Loucy (cell line): ENCODE measurements around the gene JARID2.

Experiments
- H2AFZ ChIP-seq: fragments of 200-600 bp; sonication (generic); 2 replicates; pipeline ENCODE4 v1.6.0; 2016; ENCODE audit warnings: antibody characterized with exemption, mild to moderate bottlenecking, low read length, moderate library complexity
- H3F3A ChIP-seq: fragments of 200-600 bp; 2 replicates; pipeline ENCODE4 v1.6.0; 2016; ENCODE audit warnings: antibody characterized with exemption, low read depth, mild to moderate bottlenecking
- H3K27me3 ChIP-seq: fragments of 200-600 bp; sonication (generic); 2 replicates; pipeline ENCODE4 v1.6.1; 2014; ENCODE audit warnings: low read length, mild to moderate bottlenecking; ENCODE audit not compliant: insufficient read depth, poor library complexity, severe bottlenecking
- H3K36me3 ChIP-seq: fragments of 200-600 bp; sonication (generic); 2 replicates; pipeline ENCODE4 v1.6.1; 2016; ENCODE audit warnings: low read length; ENCODE audit not compliant: insufficient read depth
- H3K4me1 ChIP-seq: fragments of 200-600 bp; sonication (generic); 2 replicates; pipeline ENCODE4 v1.5.1; 2014; ENCODE audit warnings: low read length, mild to moderate bottlenecking; ENCODE audit not compliant: insufficient read depth, poor library complexity, severe bottlenecking
- H3K4me2 ChIP-seq: fragments of 200-600 bp; sonication (generic); 2 replicates; pipeline ENCODE4 v1.6.0; 2014; ENCODE audit warnings: antibody characterized with exemption, low read length, low read depth, mild to moderate bottlenecking; ENCODE audit not compliant: poor library complexity, severe bottlenecking
- H3K4me3 ChIP-seq: fragments of 200-600 bp; sonication (generic); 2 replicates; pipeline ENCODE4 v1.5.1; 2014; ENCODE audit warnings: low read length, mild to moderate bottlenecking, mixed read lengths; ENCODE audit not compliant: poor library complexity, severe bottlenecking
- H3K79me2 ChIP-seq: fragments of 200-600 bp; sonication (generic); 2 replicates; pipeline ENCODE4 v1.6.1; 2014; ENCODE audit warnings: low read length; ENCODE audit not compliant: insufficient read depth
- H3K9ac ChIP-seq: fragments of 200-600 bp; sonication (generic); 2 replicates; pipeline ENCODE4 v1.6.0; 2014; ENCODE audit warnings: mild to moderate bottlenecking, low read depth, low read length, moderate library complexity; ENCODE audit not compliant: poor library complexity, severe bottlenecking
- H3K9me2 ChIP-seq: fragments of 200-600 bp; sonication (generic); replicated peaks from 2 replicates; pipeline ENCODE4 v1.6.1; 2016; ENCODE audit warnings: low read depth, low read length, mixed read lengths
- H3K9me3 ChIP-seq: fragments of 200-600 bp; sonication (generic); 2 replicates; pipeline ENCODE4 v1.6.1; 2014; ENCODE audit warnings: mild to moderate bottlenecking, antibody characterized with exemption, low read length, low read depth; ENCODE audit not compliant: insufficient read depth
- H4K20me1 ChIP-seq: fragments of 200-600 bp; sonication (generic); 2 replicates; pipeline ENCODE4 v1.6.0; 2014; ENCODE audit warnings: antibody characterized with exemption, low read length, mild to moderate bottlenecking; ENCODE audit not compliant: insufficient read depth, poor library complexity, severe bottlenecking
- CTCF ChIP-seq: fragments of 200-600 bp; sonication (generic); conservative IDR thresholded peaks from 2 replicates; pipeline ENCODE4 v1.5.1; 2014; ENCODE audit warnings: mild to moderate bottlenecking, antibody characterized with exemption, low read length
- EZH2phosphoT487 ChIP-seq: fragments of 200-600 bp; IDR thresholded peaks from 2 replicates; pipeline ENCODE4 v1.6.1; 2018; ENCODE audit warnings: antibody characterized with exemption, mild to moderate bottlenecking, moderate library complexity, borderline replicate concordance

The JARID2 gene

GRCh38 chr6:15435468-15435867 lies 189.6 kb downstream of the JARID2 start:
- no peaks in the 10 kb centered on the region for H3K9me2 ChIP-seq
- no peak overlapping the region for H2AFZ ChIP-seq
- TF ChIP-seq CTCF (no peak), EZH2phosphoT487 (no peak)
- peaks cover 19% of the 10 kb centered on the region; the same call in 1 of the 2 replicates for H3K36me3 ChIP-seq
- H3K4me3 ChIP-seq: no peak overlapping the region
- H4K20me1 ChIP-seq: peaks cover 97% of the 10 kb centered on the region
- peaks cover 99% of the 10 kb centered on the region for H3K79me2 ChIP-seq
- H3K9ac ChIP-seq: no peak overlapping the region
- H3K27me3 ChIP-seq: no peaks in the 10 kb centered on the region
- no peaks in the 10 kb centered on the region for H3K9me3 ChIP-seq
- no peak overlapping the region for H3K4me2 ChIP-seq
- peaks cover 97% of the 10 kb centered on the region for H3K4me1 ChIP-seq
- H3F3A ChIP-seq: peaks cover 20% of the 10 kb centered on the region

- H3K4me1 ChIP-seq: peaks cover 97% of the 10 kb centered on the region
- H3K9me2 ChIP-seq: no peaks in the 10 kb centered on the region
- no peaks in the 10 kb centered on the region for H3K27me3 ChIP-seq
- no peak overlapping the region for H3K4me3 ChIP-seq
- peaks cover 12% of the 10 kb centered on the region; the same call in 1 of the 2 replicates for H3K36me3 ChIP-seq
- no peaks in the 10 kb centered on the region for H3K9me3 ChIP-seq
- no peak overlapping the region for H3K4me2 ChIP-seq
- no peak overlapping the region for H3K9ac ChIP-seq
- TF ChIP-seq EZH2phosphoT487 (no peak), CTCF (no peak)
- H2AFZ ChIP-seq: no peak overlapping the region
- H3F3A ChIP-seq: peaks cover 20% of the 10 kb centered on the region
- peaks cover 97% of the 10 kb centered on the region for H4K20me1 ChIP-seq
- peaks cover 99% of the 10 kb centered on the region for H3K79me2 ChIP-seq
These were observed 190.6 kb downstream of the JARID2 start for GRCh38 chr6:15436451-15436850.

- Histone ChIP-seq H3K27me3 (no peaks in the 10 kb centered on the region), H3K9ac (no peak overlapping the region), H3F3A (peaks cover 20% of the 10 kb centered on the region), H3K9me2 (no peaks in the 10 kb centered on the region), H3K36me3 (peaks cover 12% of the 10 kb centered on the region; the same call in 1 of the 2 replicates), H2AFZ (no peak overlapping the region), H4K20me1 (peaks cover 97% of the 10 kb centered on the region), H3K4me3 (no peak overlapping the region), H3K9me3 (no peaks in the 10 kb centered on the region), H3K4me2 (no peak overlapping the region), H3K4me1 (peaks cover 90% of the 10 kb centered on the region), H3K79me2 (peaks cover 99% of the 10 kb centered on the region)
- TF ChIP-seq EZH2phosphoT487 (no peak), CTCF (no peak)
These were observed 191.3 kb downstream of the JARID2 start for GRCh38 chr6:15437090-15437635.
